ENCODE measurements around the gene PRRC2A.

PRRC2A gene

DNA sequence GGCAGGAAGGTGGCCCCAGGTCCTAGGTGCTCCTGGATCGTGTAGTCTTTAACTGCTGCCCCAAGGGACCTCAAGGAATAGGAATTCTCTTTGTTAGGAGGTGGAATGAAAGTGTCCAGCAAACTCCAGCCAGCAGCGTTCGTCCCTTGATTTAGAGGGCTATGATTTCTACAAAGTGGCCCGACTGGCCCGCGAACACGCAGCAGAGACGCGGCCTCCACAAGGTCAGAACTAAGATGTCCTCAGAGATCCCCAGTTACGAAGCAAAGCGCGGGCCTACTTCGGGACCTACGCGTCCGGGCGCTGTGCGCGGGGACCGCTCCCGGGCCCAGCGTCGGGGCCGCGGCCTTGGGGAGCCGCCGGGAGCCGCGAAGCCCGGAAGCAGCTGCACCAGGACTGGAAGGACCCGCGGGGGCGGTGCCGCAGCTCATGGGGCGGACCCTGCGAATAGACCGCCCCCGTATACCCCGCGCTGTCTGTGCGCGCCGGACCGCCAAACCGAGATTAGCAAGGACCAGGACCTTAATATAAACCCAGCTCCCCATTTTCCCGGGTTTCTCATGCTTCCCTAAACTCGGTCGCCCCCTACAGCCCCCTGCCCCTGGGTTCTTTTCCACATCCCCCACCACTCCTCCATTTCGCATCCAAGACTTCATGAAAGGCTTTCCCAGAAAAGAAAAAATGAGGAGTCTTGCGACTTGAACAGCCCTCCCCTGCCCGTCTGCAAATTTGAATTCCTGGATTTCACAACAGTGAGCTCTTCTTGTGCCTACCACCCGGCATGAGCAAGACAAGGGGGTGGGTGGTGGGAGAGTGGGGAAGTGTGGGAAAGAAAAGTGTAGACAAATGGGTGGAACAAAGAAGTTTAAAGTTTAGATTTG, 40.1 kb downstream of the PRRC2A start, which contains the start of gene C6orf47 (continued):
- TF ChIP-seq, protein P1, sequence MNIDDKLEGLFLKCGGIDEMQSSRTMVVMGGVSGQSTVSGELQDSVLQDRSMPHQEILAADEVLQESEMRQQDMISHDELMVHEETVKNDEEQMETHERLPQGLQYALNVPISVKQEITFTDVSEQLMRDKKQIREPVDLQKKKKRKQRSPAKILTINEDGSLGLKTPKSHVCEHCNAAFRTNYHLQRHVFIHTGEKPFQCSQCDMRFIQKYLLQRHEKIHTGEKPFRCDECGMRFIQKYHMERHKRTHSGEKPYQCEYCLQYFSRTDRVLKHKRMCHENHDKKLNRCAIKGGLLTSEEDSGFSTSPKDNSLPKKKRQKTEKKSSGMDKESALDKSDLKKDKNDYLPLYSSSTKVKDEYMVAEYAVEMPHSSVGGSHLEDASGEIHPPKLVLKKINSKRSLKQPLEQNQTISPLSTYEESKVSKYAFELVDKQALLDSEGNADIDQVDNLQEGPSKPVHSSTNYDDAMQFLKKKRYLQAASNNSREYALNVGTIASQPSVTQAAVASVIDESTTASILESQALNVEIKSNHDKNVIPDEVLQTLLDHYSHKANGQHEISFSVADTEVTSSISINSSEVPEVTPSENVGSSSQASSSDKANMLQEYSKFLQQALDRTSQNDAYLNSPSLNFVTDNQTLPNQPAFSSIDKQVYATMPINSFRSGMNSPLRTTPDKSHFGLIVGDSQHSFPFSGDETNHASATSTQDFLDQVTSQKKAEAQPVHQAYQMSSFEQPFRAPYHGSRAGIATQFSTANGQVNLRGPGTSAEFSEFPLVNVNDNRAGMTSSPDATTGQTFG (tag by site-specific recombination; IDR thresholded peaks at IDR 0.05; ENCODE audit: borderline replicate concordance), result no peak
- no peak for TF ChIP-seq TSHZ1 (tag by site-specific recombination; IDR thresholded peaks at IDR 0.05; ENCODE audit: borderline replicate concordance)
- peak; percentile 88 for TF ChIP-seq ZNF561 (tag by site-specific recombination; IDR thresholded peaks at IDR 0.05; ENCODE audit: borderline replicate concordance)
- no peak for TF ChIP-seq ZNF785 (tag by site-specific recombination; IDR thresholded peaks at IDR 0.05)
- peak; percentile 64; the same call in 1 of the 2 replicates for TF ChIP-seq EGR2 (tag by site-specific recombination; IDR thresholded peaks at IDR 0.05; ENCODE audit: low read depth)
- 0 out of 2 replicates have a peak, but pooled peaks have one; percentile 9 for TF ChIP-seq ZSCAN16 (tag by site-specific recombination; IDR thresholded peaks at IDR 0.05)

DNA sequence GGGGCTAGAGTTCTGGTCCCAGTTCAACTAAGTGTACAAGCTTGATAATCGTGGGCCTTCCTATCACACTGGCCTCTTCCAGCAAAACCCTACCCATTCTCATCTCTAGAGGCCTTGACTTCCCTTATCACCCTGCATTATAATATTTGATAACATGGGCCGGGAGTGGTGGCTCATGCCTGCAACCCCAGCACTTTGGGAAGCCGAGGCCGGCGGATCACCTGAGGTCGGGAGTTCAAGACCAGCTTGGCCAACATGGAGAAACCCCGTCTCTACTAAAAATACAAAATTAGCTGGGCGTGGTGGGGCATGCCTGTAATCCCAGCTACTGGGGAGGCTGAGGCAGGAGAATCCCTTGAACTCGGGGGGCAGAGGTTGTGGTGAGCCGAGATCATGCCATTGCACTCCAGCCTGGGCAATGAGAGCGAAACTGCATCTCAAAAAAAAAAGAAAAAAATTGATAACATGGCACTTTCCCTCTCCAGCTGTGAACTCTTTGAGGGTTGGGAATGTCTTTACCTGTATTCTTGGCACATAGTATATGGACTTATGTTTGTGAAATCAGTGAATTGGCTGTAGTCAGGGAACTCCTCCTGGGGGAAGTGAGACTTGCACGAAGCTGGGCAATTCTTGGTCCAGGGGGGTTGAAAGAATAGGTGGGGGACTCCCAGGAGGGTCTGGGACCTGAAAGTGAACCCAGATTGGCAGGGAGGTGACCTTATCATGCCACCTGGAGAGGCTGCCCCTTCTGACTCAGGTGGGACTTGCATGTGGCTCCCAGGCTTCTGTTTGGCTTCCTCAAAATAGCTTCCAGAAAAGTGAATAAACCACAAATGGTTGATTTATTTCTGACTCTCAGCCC, 41.0 kb downstream of the PRRC2A start:
- TF ChIP-seq OSR2 (tag by site-specific recombination; IDR thresholded peaks at IDR 0.05) (0 out of 2 replicates have a peak, but pooled peaks have one; percentile 20), KLF9 (tag by site-specific recombination; IDR thresholded peaks at IDR 0.05; ENCODE audit: low read depth) (0 out of 2 replicates have a peak, but pooled peaks have one; percentile 16), SP7 (tag by site-specific recombination; IDR thresholded peaks at IDR 0.05) (no peak), ZBTB10 (tag by site-specific recombination; IDR thresholded peaks at IDR 0.05) (0 out of 2 replicates have a peak, but pooled peaks have one; percentile 44), PRDM1 (tag by site-specific recombination; IDR thresholded peaks at IDR 0.05) (peak; percentile 89), ZNF16 (tag by site-specific recombination; IDR thresholded peaks at IDR 0.05; ENCODE audit: low read depth) (no peak), GLIS1 (tag by site-specific recombination; IDR thresholded peaks at IDR 0.05) (peak; percentile 60; the same call in 1 of the 2 replicates), ZNF23 (tag by site-specific recombination; IDR thresholded peaks at IDR 0.05; ENCODE audit: borderline replicate concordance) (no peak)
- TF ChIP-seq, protein P2, sequence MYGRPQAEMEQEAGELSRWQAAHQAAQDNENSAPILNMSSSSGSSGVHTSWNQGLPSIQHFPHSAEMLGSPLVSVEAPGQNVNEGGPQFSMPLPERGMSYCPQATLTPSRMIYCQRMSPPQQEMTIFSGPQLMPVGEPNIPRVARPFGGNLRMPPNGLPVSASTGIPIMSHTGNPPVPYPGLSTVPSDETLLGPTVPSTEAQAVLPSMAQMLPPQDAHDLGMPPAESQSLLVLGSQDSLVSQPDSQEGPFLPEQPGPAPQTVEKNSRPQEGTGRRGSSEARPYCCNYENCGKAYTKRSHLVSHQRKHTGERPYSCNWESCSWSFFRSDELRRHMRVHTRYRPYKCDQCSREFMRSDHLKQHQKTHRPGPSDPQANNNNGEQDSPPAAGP (tag by site-specific recombination; IDR thresholded peaks at IDR 0.05), result no peak
- TF ChIP-seq, protein P3, sequence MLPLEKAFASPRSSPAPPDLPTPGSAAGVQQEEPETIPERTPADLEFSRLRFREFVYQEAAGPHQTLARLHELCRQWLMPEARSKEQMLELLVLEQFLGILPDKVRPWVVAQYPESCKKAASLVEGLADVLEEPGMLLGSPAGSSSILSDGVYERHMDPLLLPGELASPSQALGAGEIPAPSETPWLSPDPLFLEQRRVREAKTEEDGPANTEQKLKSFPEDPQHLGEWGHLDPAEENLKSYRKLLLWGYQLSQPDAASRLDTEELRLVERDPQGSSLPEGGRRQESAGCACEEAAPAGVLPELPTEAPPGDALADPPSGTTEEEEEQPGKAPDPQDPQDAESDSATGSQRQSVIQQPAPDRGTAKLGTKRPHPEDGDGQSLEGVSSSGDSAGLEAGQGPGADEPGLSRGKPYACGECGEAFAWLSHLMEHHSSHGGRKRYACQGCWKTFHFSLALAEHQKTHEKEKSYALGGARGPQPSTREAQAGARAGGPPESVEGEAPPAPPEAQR (tag by site-specific recombination; IDR thresholded peaks at IDR 0.05), result no peak
- POLR2A ChIA-PET, result interaction anchor here (0.6 to 7.4 kb wide), 36 partner anchors 8 to 1310 kb away, joined by 3 to 180 read pairs (median 5); partner anchors contain the start of genes ABHD16A, APOM, ATP6V1G2 and BAG6
- Histone ChIP-seq H3K36me3 (ENCODE audit: control insufficient read depth in 2 of 2, insufficient read depth in 1 of 2, low read length in 2 of 2) (peaks cover 0 to 43% of the 10 kb centered on the region in 2 experiments; a peak in 2 of 3 replicates), H3K9me3 (ENCODE audit: control insufficient read depth, insufficient read depth, low read depth, low read length) (no peaks in the 10 kb centered on the region), H3K4me3 (ENCODE audit: low read depth, low read length) (peak overlapping the region; percentile 67; the same call in 1 of the 2 replicates), H3K27ac (ENCODE audit: extremely low read depth, low read depth, low read length) (peak overlapping the region; percentile 59), H3K4me1 (ENCODE audit: control insufficient read depth, insufficient read depth, low read length) (peaks cover 6% of the 10 kb centered on the region; the same call in 1 of the 2 replicates)
- CTCF ChIA-PET, result interaction anchor here (0.6 to 1.5 kb wide), 8 partner anchors 9 to 595 kb away, joined by 3 to 16 read pairs (median 4); partner anchors contain the start of gene BAG6
